ENCODE data around the gene PHB1.
"Not testable (repeated sequence)": the region's sequence is repeated elsewhere in the genome, so short reads cannot be mapped to it uniquely, and the experiment has no call there.

Gene PHB1

GRCh38 chr17:49390548-49391324, 23.9 kb downstream of the PHB1 start:
- DNase-seq (ENCODE audit: low read depth in 2 of 2): peak; percentile 6 to 61
- TF ChIP-seq CTCF (IDR thresholded peaks at IDR 0.05; ENCODE audit: low read depth, low read length): no peak
- H3K4me3 ChIP-seq (replicated peaks in 1 of 2; ENCODE audit: low read depth in 2 of 2, low read length in 2 of 2): no peak overlapping the region

- not testable (repeated sequence) for H3K4me3 ChIP-seq (replicated peaks in 1 of 2; ENCODE audit: low read depth in 2 of 2, low read length in 2 of 2)
- peak in 1 of 2 donors; percentile 19 for DNase-seq (ENCODE audit: low read depth in 2 of 2)
Measured at GRCh38 chr17:49389514-49390347, 25.0 kb downstream of the PHB1 start.

GRCh38 chr17:49388692-49389513, 25.8 kb downstream of the PHB1 start:
- H3K4me3 ChIP-seq (replicated peaks in 1 of 2; ENCODE audit: low read depth in 2 of 2, low read length in 2 of 2): no peak overlapping the region
- peak in 1 of 2 donors; percentile 9 for DNase-seq (ENCODE audit: low read depth in 2 of 2)
- no peak for TF ChIP-seq CTCF (IDR thresholded peaks at IDR 0.05; ENCODE audit: low read depth, low read length)

GRCh38 chr17:49388290-49388640, 26.4 kb downstream of the PHB1 start:
- DNase-seq (ENCODE audit: low read depth in 2 of 2): no peak
- TF ChIP-seq CTCF (IDR thresholded peaks at IDR 0.05; ENCODE audit: low read depth, low read length): no peak
- no peak overlapping the region for H3K4me3 ChIP-seq (replicated peaks in 1 of 2; ENCODE audit: low read depth in 2 of 2, low read length in 2 of 2)

GRCh38 chr17:49387498-49388289, 27.0 kb downstream of the PHB1 start:
- no peak overlapping the region for H3K4me3 ChIP-seq (replicated peaks in 1 of 2; ENCODE audit: low read depth in 2 of 2, low read length in 2 of 2)
- DNase-seq (ENCODE audit: low read depth in 2 of 2): no peak
- TF ChIP-seq CTCF (IDR thresholded peaks at IDR 0.05; ENCODE audit: low read depth, low read length): no peak

GRCh38 chr17:49386373-49386772, 28.3 kb downstream of the PHB1 start:
- TF ChIP-seq CTCF (IDR thresholded peaks at IDR 0.05; ENCODE audit: low read depth, low read length): no peak
- DNase-seq (ENCODE audit: low read depth in 2 of 2): no peak
- H3K4me3 ChIP-seq (replicated peaks in 1 of 2; ENCODE audit: low read depth in 2 of 2, low read length in 2 of 2): no peak overlapping the region

Measured in cardiac fibroblast (primary cell).